ENCODE results near the gene MSI2. TPM values are rescaled to one million over a fixed set of nuclear protein-coding genes. Genes with fewer than 3 reads are reported as not detected.

The MSI2 gene
- total RNA-seq, 1 experiment from 2014 or later: 13.8 TPM

DNA sequence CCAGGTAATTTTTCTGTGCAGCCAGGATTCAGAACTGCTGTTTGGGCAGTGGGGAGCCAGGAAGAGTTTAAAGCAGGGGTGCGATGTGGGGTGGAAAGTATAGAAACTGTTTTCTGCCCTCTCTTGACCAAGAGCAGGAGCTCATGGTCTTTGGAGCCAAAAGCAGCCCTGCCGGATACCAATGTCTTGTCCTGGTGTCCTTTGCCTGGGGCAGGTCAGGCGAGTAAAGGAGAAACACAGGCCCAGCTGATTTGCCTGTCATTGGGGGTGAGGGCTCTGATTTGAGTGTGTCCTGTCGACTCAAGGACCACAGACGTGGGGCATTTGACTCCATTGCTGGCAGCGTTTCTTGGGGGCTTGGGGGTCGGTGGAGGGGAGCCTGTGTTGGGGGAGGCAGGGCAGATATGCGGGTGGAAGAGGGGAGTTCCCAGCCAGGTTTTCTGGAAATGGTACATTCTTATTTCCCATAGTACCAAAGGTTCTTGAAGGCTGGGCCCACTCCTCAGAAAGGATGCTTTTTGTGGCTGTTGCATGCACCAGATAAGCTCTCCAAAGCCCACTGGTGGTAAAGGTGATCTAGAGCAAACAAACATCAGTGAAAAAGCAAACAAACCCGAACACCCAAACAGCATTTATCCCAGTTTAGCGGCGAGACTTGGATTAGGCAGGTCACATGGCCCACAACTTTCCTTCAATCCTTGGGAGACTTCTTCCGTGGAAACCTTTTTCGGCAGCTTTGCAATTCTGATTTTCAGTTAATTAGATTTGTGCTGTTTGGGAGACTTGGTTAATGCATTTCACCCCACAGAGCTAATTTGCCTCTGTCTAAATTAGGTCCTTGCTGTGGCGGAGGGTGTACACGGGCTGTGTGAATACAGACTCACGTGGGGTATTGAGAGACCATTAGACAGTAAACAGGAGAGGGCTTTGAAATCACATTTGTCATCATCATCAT is 59.0 kb downstream of the MSI2 start:
- DNase-seq (ENCODE audit: low read depth): no peak

DNA sequence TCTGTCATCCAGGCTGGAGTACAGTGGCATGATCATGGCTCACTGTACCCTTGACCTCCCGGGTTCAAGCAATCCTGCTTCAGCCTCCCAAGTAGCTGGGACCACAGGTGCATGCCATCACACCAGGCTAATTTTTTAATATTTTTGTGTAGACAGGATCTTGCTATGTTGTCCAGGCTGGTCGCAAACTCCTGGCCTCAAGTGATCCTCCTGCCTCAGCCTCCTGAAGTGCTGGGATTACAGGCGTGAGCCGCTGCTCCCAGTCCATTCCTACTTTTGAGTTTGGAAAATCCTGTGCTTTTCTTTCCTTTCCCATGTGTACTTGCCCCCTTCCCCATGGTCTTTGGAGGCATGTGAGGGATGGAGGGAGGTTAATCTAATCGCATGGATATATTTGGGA is 60.0 kb downstream of the MSI2 start:
- no peak for DNase-seq (ENCODE audit: low read depth)

DNA sequence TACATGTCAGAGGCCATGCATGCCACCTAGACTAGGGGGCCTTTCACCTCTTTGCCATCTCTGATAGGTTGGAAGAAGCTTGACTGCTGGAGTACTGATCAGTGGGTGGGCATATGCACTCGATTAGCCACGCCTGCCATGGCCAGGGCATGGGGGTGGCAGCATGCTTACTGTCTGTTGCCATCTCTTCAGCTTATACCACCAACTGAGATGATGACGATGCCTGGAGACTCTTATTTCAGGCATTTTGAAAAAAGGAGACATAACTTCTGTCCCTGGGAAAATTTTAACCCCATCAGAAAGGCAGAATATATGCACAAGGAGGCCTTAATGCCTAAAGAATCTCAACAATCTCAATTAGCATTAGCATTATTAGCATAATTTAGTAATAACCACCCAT is 60.8 kb downstream of the MSI2 start:
- no peak for DNase-seq (ENCODE audit: low read depth)

GRCh38 chr17:57318913-57319312 is 62.6 kb downstream of the MSI2 start:
- no peak for DNase-seq (ENCODE audit: low read depth)

DNA sequence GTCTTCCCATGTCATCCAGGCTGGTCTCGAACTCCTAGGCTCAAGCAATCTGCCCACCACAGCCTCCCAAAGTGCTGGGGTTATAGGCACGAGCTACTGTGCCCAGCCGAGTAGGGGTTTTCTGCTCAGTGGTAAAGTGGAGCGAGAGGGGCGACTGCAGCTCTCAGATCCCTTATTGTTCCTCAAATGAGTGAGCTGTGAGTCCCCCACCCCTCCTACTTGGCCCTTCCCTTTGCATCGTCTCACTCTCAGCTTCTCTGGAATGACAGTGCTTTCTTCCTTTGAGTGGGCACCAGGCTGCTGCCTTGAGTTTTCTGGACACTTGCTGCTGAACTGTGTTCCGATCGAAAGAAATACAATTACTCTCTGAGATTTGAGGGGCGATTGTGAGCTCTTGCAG is 63.5 kb downstream of the MSI2 start:
- DNase-seq (ENCODE audit: low read depth): no peak

DNA sequence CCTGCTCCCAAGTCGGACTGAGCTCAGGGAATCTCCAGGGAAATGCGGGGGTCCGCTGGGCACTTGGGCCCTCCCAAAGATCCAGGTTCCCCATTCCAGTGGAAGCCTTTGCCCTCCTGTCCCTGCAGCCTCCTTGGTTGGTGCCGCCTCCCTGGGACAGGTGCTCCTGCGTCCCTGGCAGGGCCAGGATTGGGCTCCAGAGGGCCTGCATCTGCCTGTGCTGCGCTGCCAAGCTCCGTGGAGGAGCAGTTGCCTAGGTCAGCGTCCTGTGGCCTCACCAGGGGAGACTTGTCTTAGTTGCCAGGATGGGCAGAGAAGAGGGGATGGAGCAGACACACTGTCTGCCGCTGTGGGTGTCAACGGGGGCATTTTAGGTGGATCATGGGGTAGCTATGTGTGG is 67.1 kb downstream of the MSI2 start:
- DNase-seq (ENCODE audit: low read depth): no peak

GRCh38 chr17:57324060-57324459 is 67.7 kb downstream of the MSI2 start:
- no peak for DNase-seq (ENCODE audit: low read depth)

GRCh38 chr17:57324631-57325030 is 68.3 kb downstream of the MSI2 start:
- DNase-seq (ENCODE audit: low read depth): no peak

GRCh38 chr17:57326336-57326735 is 70.0 kb downstream of the MSI2 start:
- no peak for DNase-seq (ENCODE audit: low read depth)

- DNase-seq (ENCODE audit: low read depth): no peak
These were observed 70.4 kb downstream of the MSI2 start for GRCh38 chr17:57326764-57327163.

- DNase-seq (ENCODE audit: low read depth): no peak
These were observed 71.0 kb downstream of the MSI2 start for GRCh38 chr17:57327176-57327970.

DNA sequence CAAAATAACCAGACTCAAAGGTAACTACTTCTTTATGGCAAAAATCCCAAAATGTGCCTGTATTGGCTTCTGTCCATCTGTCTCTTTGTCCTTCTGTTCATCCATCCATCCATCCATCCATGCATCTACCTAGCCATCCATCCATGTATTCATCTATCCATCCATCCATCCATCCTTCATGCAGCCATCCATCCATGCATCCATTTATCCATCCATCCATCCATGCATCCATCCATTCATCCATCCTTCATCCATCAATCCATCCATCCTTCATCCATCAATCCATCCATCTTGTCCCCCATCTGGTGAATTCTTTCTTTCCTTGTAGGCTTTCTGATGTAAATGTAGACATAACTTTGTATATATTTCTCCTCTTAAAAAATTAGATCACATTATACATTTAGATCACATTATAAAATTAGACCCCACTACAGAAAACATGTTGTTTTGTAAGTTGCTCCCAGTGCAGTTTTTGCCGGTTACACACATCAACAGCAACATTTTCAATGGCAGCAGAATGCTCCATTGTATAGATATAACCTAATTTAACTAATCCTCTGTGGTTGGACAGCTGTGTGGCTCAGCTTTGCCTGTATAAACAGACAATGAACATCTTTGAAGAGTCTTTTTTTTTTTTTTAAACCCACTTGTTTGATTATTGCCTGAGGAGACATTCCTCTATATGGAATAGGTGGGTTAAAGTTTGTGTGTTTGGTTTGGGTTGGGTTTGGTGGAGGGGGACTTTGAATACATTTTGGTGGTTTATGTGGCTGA is 72.0 kb downstream of the MSI2 start:
- DNase-seq (ENCODE audit: low read depth): no peak

- no peak for DNase-seq (ENCODE audit: low read depth)
These were observed 73.3 kb downstream of the MSI2 start for GRCh38 chr17:57329380-57330214.

DNA sequence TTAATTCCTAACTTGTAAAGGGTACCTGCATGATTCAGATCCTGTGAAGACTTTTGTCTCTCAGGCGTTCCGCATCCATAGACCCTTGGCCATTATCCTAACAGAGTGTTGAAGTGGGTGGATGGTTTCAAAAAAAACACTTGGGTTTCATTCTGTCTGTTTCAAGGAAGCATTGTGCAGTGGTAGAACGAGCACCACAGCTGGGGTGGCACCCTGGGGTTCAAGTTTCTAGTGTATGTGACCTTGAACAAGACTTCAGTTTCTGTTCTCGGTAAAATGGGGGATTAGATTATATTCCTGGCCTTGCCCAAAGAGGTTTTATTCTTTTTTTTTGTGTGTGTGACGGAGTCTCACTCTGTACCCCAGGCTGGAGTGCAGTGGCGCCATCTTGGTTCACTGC is 74.3 kb downstream of the MSI2 start:
- no peak for DNase-seq (ENCODE audit: low read depth)

GRCh38 chr17:57331423-57331822 is 75.1 kb downstream of the MSI2 start:
- no peak for DNase-seq (ENCODE audit: low read depth)

- DNase-seq (ENCODE audit: low read depth): no peak
These were observed 76.2 kb downstream of the MSI2 start for GRCh38 chr17:57332501-57332900.

DNA sequence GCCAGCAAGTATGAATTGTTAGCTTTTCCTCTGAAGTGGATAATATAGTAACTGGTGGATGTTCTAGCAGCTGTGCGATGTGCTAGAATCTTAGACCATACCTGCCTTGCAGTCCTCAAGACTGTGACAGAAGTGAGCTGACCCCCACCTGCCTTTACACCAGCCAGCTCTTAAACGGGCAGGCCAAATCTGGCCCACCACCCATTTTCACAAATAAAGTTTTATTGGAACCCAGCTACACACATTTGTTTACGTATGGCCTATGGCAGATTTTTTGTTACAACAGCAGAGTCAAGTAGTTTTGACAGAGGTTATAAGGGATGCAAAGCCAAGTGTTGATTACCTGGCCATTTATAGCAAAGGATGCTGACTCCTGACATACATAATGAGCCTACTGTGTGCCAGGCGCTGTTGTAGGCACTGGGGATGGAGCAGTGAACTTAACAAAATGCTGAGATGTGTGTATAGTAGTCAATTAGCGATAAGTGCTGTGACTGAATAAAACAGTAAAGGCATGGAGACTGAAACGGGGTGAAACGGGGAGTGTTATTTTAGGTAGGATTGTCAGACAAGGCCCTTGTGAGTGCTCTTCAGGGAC is 79.0 kb downstream of the MSI2 start:
- no peak for DNase-seq (ENCODE audit: low read depth)

GRCh38 chr17:57337390-57337789 is 81.1 kb downstream of the MSI2 start:
- no peak for DNase-seq (ENCODE audit: low read depth)

GRCh38 chr17:57338257-57338914 is 82.1 kb downstream of the MSI2 start:
- DNase-seq (ENCODE audit: low read depth): no peak
